Uterus (tissue), 2 donors: ENCODE data around the gene STUB1.

Source experiments
- POLR2A ChIP-seq, 2 donors: fragments of 450-650 bp; IDR thresholded peaks; one replicate each; pipeline ENCODE4 v1.6.1; 2016; ENCODE audit warnings: antibody characterized with exemption in 2 of 2, mild to moderate bottlenecking in 1 of 2, moderate library complexity in 1 of 2
- TF ChIP-seq, protein P1 (sequence below), 4 experiments: fragments of 200-600 bp in 2 of 4; fragments of 450-650 bp in 2 of 4; sonication (generic) in 2 of 4; IDR thresholded peaks; one replicate each; pipeline ENCODE4 v1.5.1; 2016 to 2019; ENCODE audit warnings: antibody characterized with exemption in 4 of 4, mild to moderate bottlenecking in 2 of 4, moderate library complexity in 1 of 4

DNA sequence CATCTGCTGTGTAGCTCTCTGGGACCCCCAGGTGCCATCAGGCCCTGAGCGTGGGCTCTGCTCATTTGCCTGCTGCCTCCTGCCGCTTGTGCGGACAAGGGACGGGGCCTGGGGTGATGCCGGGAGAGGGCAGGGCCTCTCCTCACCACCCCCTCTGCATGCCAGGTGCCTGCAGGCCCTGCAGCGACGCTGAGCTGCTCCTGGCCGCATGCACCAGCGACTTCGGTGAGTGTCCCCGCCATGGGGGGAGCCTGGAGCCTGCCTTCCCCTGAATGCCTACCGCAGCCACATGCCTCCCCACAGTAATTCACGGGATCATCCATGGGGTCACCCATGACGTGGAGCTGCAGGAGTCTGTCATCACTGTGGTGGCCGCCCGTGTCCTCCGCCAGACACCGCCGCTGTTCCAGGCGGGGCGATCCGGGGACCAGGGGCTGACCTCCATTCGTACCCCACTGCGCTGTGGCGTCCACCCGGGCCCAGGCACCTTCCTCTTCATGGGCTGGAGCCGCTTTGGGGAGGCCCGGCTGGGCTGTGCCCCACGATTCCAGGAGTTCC, 36.6 kb downstream of the STUB1 start:
- TF ChIP-seq, protein P1, sequence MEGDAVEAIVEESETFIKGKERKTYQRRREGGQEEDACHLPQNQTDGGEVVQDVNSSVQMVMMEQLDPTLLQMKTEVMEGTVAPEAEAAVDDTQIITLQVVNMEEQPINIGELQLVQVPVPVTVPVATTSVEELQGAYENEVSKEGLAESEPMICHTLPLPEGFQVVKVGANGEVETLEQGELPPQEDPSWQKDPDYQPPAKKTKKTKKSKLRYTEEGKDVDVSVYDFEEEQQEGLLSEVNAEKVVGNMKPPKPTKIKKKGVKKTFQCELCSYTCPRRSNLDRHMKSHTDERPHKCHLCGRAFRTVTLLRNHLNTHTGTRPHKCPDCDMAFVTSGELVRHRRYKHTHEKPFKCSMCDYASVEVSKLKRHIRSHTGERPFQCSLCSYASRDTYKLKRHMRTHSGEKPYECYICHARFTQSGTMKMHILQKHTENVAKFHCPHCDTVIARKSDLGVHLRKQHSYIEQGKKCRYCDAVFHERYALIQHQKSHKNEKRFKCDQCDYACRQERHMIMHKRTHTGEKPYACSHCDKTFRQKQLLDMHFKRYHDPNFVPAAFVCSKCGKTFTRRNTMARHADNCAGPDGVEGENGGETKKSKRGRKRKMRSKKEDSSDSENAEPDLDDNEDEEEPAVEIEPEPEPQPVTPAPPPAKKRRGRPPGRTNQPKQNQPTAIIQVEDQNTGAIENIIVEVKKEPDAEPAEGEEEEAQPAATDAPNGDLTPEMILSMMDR (IDR thresholded peaks at IDR 0.05), result no peak
- no peak for TF ChIP-seq POLR2A (IDR thresholded peaks at IDR 0.05)
